Myometrial cell (primary cell): ENCODE measurements around the gene SLC16A9. TPM values are rescaled to one million over a fixed set of nuclear protein-coding genes. Genes with fewer than 3 reads are reported as not detected.

Experiments
- total RNA-seq: library from RNA; depleted of rRNA; stranded (reverse); fragments of >200 nt; gene quantifications from 2 replicates; pipeline ENCODE4 v1.2.3, GENCODE V29; 2015

Gene SLC16A9, protein sequence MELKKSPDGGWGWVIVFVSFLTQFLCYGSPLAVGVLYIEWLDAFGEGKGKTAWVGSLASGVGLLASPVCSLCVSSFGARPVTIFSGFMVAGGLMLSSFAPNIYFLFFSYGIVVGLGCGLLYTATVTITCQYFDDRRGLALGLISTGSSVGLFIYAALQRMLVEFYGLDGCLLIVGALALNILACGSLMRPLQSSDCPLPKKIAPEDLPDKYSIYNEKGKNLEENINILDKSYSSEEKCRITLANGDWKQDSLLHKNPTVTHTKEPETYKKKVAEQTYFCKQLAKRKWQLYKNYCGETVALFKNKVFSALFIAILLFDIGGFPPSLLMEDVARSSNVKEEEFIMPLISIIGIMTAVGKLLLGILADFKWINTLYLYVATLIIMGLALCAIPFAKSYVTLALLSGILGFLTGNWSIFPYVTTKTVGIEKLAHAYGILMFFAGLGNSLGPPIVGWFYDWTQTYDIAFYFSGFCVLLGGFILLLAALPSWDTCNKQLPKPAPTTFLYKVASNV
- total RNA-seq = 1.1 TPM in 1 of 2 replicates, not detected in the other

DNA sequence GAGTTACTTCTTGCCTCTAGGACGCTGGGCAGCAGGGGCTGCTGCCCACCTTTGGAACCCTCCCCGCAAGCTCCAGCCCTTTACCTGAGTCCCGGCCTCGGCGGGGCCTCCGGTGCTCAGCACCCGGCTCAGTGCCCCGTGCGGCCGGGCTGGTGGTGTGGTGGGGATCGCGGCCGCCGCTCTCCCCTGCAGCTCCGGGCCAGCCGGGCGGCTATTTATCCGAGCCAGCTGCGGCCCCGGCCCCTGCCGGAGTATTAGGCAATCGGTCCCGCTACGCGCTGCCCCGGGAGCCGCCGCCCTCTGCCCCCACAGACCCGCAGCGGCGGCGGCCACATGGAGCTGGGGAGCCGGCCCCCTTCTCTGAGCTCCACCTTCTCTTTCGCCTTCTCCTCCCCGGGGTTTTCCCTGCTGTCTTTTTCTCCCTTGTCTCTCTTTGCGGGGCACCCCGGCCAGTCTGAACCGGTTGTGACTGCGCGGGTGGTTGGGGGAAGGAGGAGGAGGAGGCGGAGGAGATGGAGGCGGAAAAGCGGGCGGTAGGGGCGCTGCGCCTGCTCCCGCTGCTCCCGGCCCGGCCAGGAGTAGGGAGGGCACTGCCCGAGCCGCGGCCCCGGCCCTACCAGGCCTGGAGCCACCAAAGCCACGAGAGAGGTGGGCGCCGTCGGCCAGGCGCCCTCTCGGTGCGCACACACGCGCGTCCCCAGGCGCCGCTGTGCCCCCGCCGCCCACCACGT lies at the start of gene SLC16A9:
Gene SLC16A9 (minus strand): TSS at position 456 of the 731 bp plus-strand sequence. CDS start 25,559 bp downstream, outside the sequence.

DNA sequence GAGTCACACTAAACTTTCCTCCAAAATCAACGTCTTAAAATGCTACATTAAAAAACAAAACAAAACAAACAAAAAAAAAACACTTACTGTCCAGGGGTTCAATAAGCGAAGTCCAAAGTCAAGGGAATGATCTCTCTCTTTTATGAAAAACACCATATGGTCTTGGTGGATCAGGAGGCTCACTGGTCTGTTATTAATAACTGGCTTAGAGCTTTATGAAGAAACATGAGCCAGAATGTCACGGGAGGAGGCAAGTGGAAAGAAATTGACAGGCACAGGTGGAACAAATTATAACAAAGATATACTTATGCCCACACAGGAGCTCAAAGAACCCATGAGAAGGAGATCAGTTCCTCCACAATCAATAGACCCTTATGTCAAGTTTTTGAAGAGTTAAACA lies 43.6 kb upstream of the SLC16A9 start, which contains the start of gene MRLN:
Gene MRLN (minus strand): TSS at position 189 of the 400 bp plus-strand sequence.

Other genes with a start within 250 kb of the SLC16A9 start
- not detected in 2 replicates for gene MRLN, start 43.6 kb upstream of the SLC16A9 start, total RNA-seq
- gene CCDC6, start 196.7 kb upstream of the SLC16A9 start, total RNA-seq = 25.9 and 32.6 TPM in 2 replicates